PC-9 (cell line): ENCODE results near the gene NUP50.

Experiments used
- EZH2 ChIP-seq: fragments of 200-600 bp; sonication (generic); IDR thresholded peaks from 2 replicates; pipeline ENCODE4 v1.8.0; 2017; ENCODE audit warnings: antibody characterized with exemption, low read depth
- TF ChIP-seq, protein P1 (sequence below): fragments of 200-600 bp; sonication (generic); conservative IDR thresholded peaks from 2 replicates; pipeline ENCODE4 v1.6.1; 2017; ENCODE audit warnings: mixed run types, antibody characterized with exemption, mild to moderate bottlenecking, moderate library complexity

DNA sequence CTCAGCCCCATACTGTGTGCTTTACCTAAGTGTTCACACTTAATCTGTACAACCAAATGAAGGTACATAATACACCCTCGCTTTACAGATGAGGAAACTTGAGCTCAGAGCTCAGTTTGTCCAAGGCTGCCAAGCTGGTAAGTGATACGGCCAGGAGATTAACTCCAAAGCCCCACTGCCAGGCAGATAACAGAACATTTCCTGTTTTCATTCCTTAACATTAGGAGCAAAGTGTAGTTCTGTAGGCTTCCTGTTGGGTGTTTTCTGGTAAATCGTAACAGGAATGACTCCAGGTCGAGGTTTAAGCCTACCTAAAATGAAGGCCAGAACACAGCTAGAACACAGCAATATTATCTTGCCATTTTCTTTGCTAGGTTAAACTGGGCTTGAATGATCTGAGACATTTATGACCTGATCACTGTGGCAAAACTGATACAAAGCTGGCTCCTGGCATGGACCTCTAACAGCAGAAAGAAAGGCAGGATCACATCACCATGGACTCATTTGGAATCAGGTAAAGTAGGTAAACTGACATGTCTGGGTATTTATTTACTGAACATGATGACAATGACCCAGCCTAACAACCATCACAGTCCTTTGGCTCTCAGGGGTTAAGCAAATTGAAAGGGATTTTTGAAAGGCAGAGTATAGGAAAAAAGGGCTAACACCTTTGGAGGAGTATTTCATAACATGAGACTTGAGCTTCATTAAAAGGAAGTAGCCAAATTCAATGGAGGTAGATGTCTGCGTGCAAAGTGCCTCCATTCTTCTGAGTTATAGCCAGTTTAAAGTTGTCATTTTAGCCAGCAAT lies 3.9 kb upstream of the NUP50 start:
- TF ChIP-seq, protein P1, sequence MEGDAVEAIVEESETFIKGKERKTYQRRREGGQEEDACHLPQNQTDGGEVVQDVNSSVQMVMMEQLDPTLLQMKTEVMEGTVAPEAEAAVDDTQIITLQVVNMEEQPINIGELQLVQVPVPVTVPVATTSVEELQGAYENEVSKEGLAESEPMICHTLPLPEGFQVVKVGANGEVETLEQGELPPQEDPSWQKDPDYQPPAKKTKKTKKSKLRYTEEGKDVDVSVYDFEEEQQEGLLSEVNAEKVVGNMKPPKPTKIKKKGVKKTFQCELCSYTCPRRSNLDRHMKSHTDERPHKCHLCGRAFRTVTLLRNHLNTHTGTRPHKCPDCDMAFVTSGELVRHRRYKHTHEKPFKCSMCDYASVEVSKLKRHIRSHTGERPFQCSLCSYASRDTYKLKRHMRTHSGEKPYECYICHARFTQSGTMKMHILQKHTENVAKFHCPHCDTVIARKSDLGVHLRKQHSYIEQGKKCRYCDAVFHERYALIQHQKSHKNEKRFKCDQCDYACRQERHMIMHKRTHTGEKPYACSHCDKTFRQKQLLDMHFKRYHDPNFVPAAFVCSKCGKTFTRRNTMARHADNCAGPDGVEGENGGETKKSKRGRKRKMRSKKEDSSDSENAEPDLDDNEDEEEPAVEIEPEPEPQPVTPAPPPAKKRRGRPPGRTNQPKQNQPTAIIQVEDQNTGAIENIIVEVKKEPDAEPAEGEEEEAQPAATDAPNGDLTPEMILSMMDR = no peak
- no peak for TF ChIP-seq EZH2
